ENCODE measurements around the gene MTMR12. TPM values are rescaled to one million over a fixed set of nuclear protein-coding genes. Genes with fewer than 3 reads are reported as not detected.

The MTMR12 gene
- polyA plus RNA-seq, 1 donor (not counting 4 experiments of a cell fraction or from before 2014, with no cell fraction given) = 17.1 TPM

DNA sequence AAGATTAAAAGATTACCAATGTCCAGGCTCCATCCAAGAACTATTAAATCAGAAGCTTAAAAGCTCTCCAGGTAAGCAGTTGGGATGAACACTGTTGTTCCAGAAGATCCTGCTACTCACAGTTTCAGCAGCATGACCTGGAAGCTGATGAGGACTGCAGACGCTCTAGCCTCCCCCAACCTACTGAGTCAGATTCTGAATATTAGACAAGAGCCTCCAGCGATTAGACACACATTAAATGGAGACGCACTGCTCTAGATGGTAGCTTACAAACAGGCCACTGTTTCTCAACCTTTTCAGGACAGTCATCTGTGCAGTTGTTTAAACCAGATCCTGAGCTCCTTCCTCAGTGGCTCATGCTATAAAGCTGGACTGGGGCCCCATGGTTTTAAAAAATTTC, 54.3 kb downstream of the MTMR12 start:
- no peaks in the 10 kb centered on the region for H3K9me3 ChIP-seq (ENCODE audit: control insufficient read depth, low read depth, low read length)
- H3K36me3 ChIP-seq (ENCODE audit: control insufficient read depth in 2 of 2, extremely low read depth in 1 of 2, insufficient read depth in 2 of 2, low read length in 2 of 2) = peaks cover 9 to 11% of the 10 kb centered on the region in 2 experiments
- FAIRE-seq (no peak), DNase-seq (ENCODE audit: low read depth, low spot score) (no peak)
- TF ChIP-seq EZH2 (IDR thresholded peaks at IDR 0.05; ENCODE audit: low read length) = no peak
- TF ChIP-seq, protein P1, sequence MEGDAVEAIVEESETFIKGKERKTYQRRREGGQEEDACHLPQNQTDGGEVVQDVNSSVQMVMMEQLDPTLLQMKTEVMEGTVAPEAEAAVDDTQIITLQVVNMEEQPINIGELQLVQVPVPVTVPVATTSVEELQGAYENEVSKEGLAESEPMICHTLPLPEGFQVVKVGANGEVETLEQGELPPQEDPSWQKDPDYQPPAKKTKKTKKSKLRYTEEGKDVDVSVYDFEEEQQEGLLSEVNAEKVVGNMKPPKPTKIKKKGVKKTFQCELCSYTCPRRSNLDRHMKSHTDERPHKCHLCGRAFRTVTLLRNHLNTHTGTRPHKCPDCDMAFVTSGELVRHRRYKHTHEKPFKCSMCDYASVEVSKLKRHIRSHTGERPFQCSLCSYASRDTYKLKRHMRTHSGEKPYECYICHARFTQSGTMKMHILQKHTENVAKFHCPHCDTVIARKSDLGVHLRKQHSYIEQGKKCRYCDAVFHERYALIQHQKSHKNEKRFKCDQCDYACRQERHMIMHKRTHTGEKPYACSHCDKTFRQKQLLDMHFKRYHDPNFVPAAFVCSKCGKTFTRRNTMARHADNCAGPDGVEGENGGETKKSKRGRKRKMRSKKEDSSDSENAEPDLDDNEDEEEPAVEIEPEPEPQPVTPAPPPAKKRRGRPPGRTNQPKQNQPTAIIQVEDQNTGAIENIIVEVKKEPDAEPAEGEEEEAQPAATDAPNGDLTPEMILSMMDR (optimal IDR thresholded peaks at IDR 0.05 in 1 of 3, IDR thresholded peaks at IDR 0.05 in 1 of 3, conservative IDR thresholded peaks at IDR 0.05 in 1 of 3; ENCODE audit: extremely low read depth in 1 of 3, insufficient read depth in 2 of 3, low read length in 3 of 3) = no peak
- no peak overlapping the region for H2AFZ ChIP-seq (ENCODE audit: control insufficient read depth, low read length)
- H3K4me1 ChIP-seq (ENCODE audit: control insufficient read depth, extremely low read depth, insufficient read depth, low read length) = no peaks in the 10 kb centered on the region
- H3K79me2 ChIP-seq (ENCODE audit: control insufficient read depth, insufficient read depth, low read length) = no peaks in the 10 kb centered on the region
- no peak overlapping the region for H3K27ac ChIP-seq (ENCODE audit: control insufficient read depth, insufficient read depth, low read length)
- no peak overlapping the region for H3K4me2 ChIP-seq (ENCODE audit: control insufficient read depth, extremely low read depth, insufficient read depth, low read depth, low read length)
- H3K27me3 ChIP-seq (ENCODE audit: control insufficient read depth, extremely low read depth, insufficient read depth, low read length) = no peaks in the 10 kb centered on the region
- H3K9me1 ChIP-seq (ENCODE audit: control insufficient read depth, extremely low read depth, insufficient read depth, low read length) = no peaks in the 10 kb centered on the region
- no peak overlapping the region for H3K9ac ChIP-seq (ENCODE audit: control insufficient read depth, extremely low read depth, insufficient read depth, low read length)
- dilution Hi-C loops (cut with MboI; ENCODE audit: extremely low pct_ligation_motif_present, low sequenced_read_pairs) = no loop called here
- no peaks in the 10 kb centered on the region for H4K20me1 ChIP-seq (ENCODE audit: control insufficient read depth, extremely low read depth, insufficient read depth, low read length)
- no peak overlapping the region for H3K4me3 ChIP-seq (ENCODE audit: control insufficient read depth in 2 of 3, extremely low read depth in 1 of 3, insufficient read depth in 2 of 3, low read depth in 1 of 3, low read length in 3 of 3)

DNA sequence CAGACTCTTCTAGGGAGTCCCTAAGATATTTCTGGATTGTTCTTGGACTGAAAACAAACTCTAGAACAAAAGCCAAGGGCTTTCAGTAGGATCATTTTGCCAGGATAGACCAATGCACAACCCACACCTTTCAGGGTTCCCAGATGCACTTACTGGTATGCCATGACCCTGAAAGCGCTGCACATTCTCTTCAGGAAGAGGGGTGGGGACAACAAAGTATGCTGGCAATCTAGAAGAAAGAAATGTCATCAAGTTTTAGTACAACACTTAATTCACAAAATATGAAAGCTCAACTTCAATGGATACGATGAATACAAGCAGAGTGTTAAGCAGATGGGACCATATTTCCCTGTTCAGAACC, 57.2 kb downstream of the MTMR12 start:
- FAIRE-seq (no peak), DNase-seq (ENCODE audit: low read depth, low spot score) (no peak)
- TF ChIP-seq, protein P1 (optimal IDR thresholded peaks at IDR 0.05 in 1 of 3, IDR thresholded peaks at IDR 0.05 in 1 of 3, conservative IDR thresholded peaks at IDR 0.05 in 1 of 3; ENCODE audit: extremely low read depth in 1 of 3, insufficient read depth in 2 of 3, low read length in 3 of 3) = no peak
- TF ChIP-seq EZH2 (IDR thresholded peaks at IDR 0.05; ENCODE audit: low read length) = no peak
- Histone ChIP-seq H3K4me2 (ENCODE audit: control insufficient read depth, extremely low read depth, insufficient read depth, low read depth, low read length) (no peak overlapping the region), H3K27me3 (ENCODE audit: control insufficient read depth, extremely low read depth, insufficient read depth, low read length) (no peaks in the 10 kb centered on the region), H3K4me1 (ENCODE audit: control insufficient read depth, extremely low read depth, insufficient read depth, low read length) (no peaks in the 10 kb centered on the region), H4K20me1 (ENCODE audit: control insufficient read depth, extremely low read depth, insufficient read depth, low read length) (no peaks in the 10 kb centered on the region), H3K79me2 (ENCODE audit: control insufficient read depth, insufficient read depth, low read length) (no peaks in the 10 kb centered on the region), H3K9ac (ENCODE audit: control insufficient read depth, extremely low read depth, insufficient read depth, low read length) (no peak overlapping the region), H3K4me3 (ENCODE audit: control insufficient read depth in 2 of 3, extremely low read depth in 1 of 3, insufficient read depth in 2 of 3, low read depth in 1 of 3, low read length in 3 of 3) (no peak overlapping the region), H3K9me1 (ENCODE audit: control insufficient read depth, extremely low read depth, insufficient read depth, low read length) (no peaks in the 10 kb centered on the region), H3K36me3 (ENCODE audit: control insufficient read depth in 2 of 2, extremely low read depth in 1 of 2, insufficient read depth in 2 of 2, low read length in 2 of 2) (peaks cover 5 to 6% of the 10 kb centered on the region in 2 experiments), H3K27ac (ENCODE audit: control insufficient read depth, insufficient read depth, low read length) (no peak overlapping the region), H2AFZ (ENCODE audit: control insufficient read depth, low read length) (no peak overlapping the region), H3K9me3 (ENCODE audit: control insufficient read depth, low read depth, low read length) (no peaks in the 10 kb centered on the region)
- dilution Hi-C loops (cut with MboI; ENCODE audit: extremely low pct_ligation_motif_present, low sequenced_read_pairs) = no loop called here
